Measurements from ENCODE around the gene MEIS2. TPM values are rescaled to one million over a fixed set of nuclear protein-coding genes. Genes with fewer than 3 reads are reported as not detected.

The MEIS2 gene
- total RNA-seq, 1 experiment from 2014 or later: 9.3 TPM

DNA sequence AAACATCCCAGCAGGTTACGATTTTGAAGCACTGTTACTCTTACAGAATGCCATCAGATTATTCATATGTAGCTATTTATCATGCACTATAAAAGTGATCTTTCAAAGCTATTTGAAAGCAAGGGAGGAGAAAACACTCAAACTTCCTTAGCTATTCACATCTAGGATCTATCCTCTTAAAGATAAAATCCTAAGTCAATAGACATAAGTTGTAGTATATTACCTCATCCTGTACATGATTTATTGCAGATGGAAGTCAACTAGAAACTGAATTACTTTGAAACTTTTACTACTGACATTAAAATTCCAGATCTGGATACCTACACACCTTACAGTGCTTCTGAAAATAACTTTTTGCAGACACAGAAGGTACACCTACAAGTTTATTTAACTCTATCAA is 197.2 kb downstream of the MEIS2 start:
- TF ChIP-seq EZH2 (IDR thresholded peaks at IDR 0.05; ENCODE audit: borderline replicate concordance, low read depth, low read length, poor library complexity, severe bottlenecking): no peak
- TF ChIP-seq, protein P1, sequence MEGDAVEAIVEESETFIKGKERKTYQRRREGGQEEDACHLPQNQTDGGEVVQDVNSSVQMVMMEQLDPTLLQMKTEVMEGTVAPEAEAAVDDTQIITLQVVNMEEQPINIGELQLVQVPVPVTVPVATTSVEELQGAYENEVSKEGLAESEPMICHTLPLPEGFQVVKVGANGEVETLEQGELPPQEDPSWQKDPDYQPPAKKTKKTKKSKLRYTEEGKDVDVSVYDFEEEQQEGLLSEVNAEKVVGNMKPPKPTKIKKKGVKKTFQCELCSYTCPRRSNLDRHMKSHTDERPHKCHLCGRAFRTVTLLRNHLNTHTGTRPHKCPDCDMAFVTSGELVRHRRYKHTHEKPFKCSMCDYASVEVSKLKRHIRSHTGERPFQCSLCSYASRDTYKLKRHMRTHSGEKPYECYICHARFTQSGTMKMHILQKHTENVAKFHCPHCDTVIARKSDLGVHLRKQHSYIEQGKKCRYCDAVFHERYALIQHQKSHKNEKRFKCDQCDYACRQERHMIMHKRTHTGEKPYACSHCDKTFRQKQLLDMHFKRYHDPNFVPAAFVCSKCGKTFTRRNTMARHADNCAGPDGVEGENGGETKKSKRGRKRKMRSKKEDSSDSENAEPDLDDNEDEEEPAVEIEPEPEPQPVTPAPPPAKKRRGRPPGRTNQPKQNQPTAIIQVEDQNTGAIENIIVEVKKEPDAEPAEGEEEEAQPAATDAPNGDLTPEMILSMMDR (conservative IDR thresholded peaks at IDR 0.05; ENCODE audit: low read depth, low read length): no peak
- H3K27ac ChIP-seq (ENCODE audit: low read depth, low read length, poor library complexity, severe bottlenecking): no peak overlapping the region
- ChIA-PET POLR2A (ENCODE audit: low non-redundant PET) (no interaction called here), CTCF (no interaction called here)
- intact Hi-C loops (cut with micrococcal nuclease; ENCODE audit: unreplicated experiment): no loop called here
- no peaks in the 10 kb centered on the region for H3K4me1 ChIP-seq (ENCODE audit: insufficient read depth, low read length, poor library complexity, severe bottlenecking)
- H3K36me3 ChIP-seq (ENCODE audit: insufficient read depth, low read length, poor library complexity, severe bottlenecking): no peaks in the 10 kb centered on the region
- no peaks in the 10 kb centered on the region for H3K9me3 ChIP-seq (ENCODE audit: low read depth, low read length, poor library complexity, severe bottlenecking)
- H3K4me3 ChIP-seq (ENCODE audit: low read depth, low read length, poor library complexity, severe bottlenecking): no peak overlapping the region
- no TSS peak for BruUV-seq (replicated peaks)
- H3K27me3 ChIP-seq (replicated peaks; ENCODE audit: insufficient read depth, low read depth, low read length, poor library complexity): no peaks in the 10 kb centered on the region
- no peak for DNase-seq (ENCODE audit: low spot score)

DNA sequence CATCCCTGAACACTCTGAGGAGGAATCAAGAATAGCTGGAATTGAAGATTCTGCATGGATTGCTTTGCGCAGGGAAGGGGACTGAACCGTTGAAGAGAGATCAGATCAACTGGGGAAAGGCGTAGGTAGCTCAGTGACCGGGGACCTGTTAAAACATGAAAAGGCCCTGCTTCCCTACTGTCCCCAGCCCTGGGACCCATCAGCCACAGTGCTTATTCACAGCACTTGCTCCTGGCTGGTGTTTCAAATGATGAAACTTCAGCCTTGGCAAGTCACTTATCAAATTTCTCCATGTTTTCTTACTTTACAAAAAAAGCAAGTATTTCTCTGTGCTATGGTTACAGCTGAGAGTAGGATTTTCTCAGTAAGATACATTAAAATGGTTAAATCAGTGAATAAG is 199.3 kb downstream of the MEIS2 start:
- CTCF ChIA-PET: no interaction called here
- intact Hi-C loops (cut with micrococcal nuclease; ENCODE audit: unreplicated experiment): no loop called here
- no peaks in the 10 kb centered on the region for H3K9me3 ChIP-seq (ENCODE audit: low read depth, low read length, poor library complexity, severe bottlenecking)
- no peak overlapping the region for H3K27ac ChIP-seq (ENCODE audit: low read depth, low read length, poor library complexity, severe bottlenecking)
- H3K4me1 ChIP-seq (ENCODE audit: insufficient read depth, low read length, poor library complexity, severe bottlenecking): no peaks in the 10 kb centered on the region
- TF ChIP-seq, protein P1 (conservative IDR thresholded peaks at IDR 0.05; ENCODE audit: low read depth, low read length): no peak
- no peak for TF ChIP-seq EZH2 (IDR thresholded peaks at IDR 0.05; ENCODE audit: borderline replicate concordance, low read depth, low read length, poor library complexity, severe bottlenecking)
- no peak for DNase-seq (ENCODE audit: low spot score)
- POLR2A ChIA-PET (ENCODE audit: low non-redundant PET): no interaction called here
- H3K36me3 ChIP-seq (ENCODE audit: insufficient read depth, low read length, poor library complexity, severe bottlenecking): no peaks in the 10 kb centered on the region
- no peaks in the 10 kb centered on the region for H3K27me3 ChIP-seq (replicated peaks; ENCODE audit: insufficient read depth, low read depth, low read length, poor library complexity)
- BruUV-seq (replicated peaks): no TSS peak
- no peak overlapping the region for H3K4me3 ChIP-seq (ENCODE audit: low read depth, low read length, poor library complexity, severe bottlenecking)

DNA sequence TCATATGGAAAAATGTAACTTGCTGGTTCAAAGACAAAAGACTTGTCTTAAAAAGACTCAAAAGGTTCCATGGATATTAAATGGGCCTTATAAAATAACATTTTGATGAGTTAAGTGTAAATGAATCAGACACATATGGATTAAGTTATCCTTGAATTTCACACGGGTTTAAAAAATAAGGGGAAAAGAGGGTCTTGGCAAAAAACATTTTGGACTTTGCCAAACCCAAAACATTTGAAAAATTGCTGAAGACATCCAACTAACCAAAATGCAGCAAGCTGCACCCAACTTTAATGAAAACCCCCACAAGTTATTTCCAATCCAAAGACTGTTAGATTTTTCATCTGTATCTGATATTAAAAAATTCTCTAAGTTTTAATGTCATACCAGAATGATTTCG is 200.7 kb downstream of the MEIS2 start:
- Histone ChIP-seq H3K4me3 (ENCODE audit: low read depth, low read length, poor library complexity, severe bottlenecking) (no peak overlapping the region), H3K27me3 (replicated peaks; ENCODE audit: insufficient read depth, low read depth, low read length, poor library complexity) (no peaks in the 10 kb centered on the region), H3K27ac (ENCODE audit: low read depth, low read length, poor library complexity, severe bottlenecking) (no peak overlapping the region), H3K36me3 (ENCODE audit: insufficient read depth, low read length, poor library complexity, severe bottlenecking) (no peaks in the 10 kb centered on the region), H3K9me3 (ENCODE audit: low read depth, low read length, poor library complexity, severe bottlenecking) (no peaks in the 10 kb centered on the region), H3K4me1 (ENCODE audit: insufficient read depth, low read length, poor library complexity, severe bottlenecking) (no peaks in the 10 kb centered on the region)
- no peak for DNase-seq (ENCODE audit: low spot score)
- no TSS peak for BruUV-seq (replicated peaks)
- intact Hi-C loops (cut with micrococcal nuclease; ENCODE audit: unreplicated experiment): no loop called here
- ChIA-PET CTCF (no interaction called here), POLR2A (ENCODE audit: low non-redundant PET) (no interaction called here)
- TF ChIP-seq, protein P1 (conservative IDR thresholded peaks at IDR 0.05; ENCODE audit: low read depth, low read length): no peak
- TF ChIP-seq EZH2 (IDR thresholded peaks at IDR 0.05; ENCODE audit: borderline replicate concordance, low read depth, low read length, poor library complexity, severe bottlenecking): no peak

Data from A673 (cell line).